ENCODE results near the gene GHRHR.

Gene GHRHR

GRCh38 chr7:30928254-30928872, 35.4 kb upstream of the GHRHR start:
- Histone ChIP-seq H3K27me3 (ENCODE audit: low read depth, low read length) (no peaks in the 10 kb centered on the region), H3K4me1 (ENCODE audit: control insufficient read depth in 1 of 2, insufficient read depth in 2 of 2, low read length in 2 of 2) (peaks cover 0 to 13% of the 10 kb centered on the region in 2 donors), H3K4me3 (ENCODE audit: low read depth in 1 of 2, low read length in 2 of 2) (no peak overlapping the region), H3K9me3 (ENCODE audit: control insufficient read depth in 1 of 2, low read length in 2 of 2) (peaks cover 8 to 10% of the 10 kb centered on the region in 2 donors), H3K27ac (ENCODE audit: low read length) (no peak overlapping the region), H3K36me3 (ENCODE audit: control insufficient read depth in 1 of 2, insufficient read depth in 2 of 2, low read length in 2 of 2) (peaks cover 8 to 42% of the 10 kb centered on the region in 2 donors)

GRCh38 chr7:30929686-30930085, 34.1 kb upstream of the GHRHR start:
- H3K9me3 ChIP-seq (ENCODE audit: control insufficient read depth in 1 of 2, low read length in 2 of 2), result peaks cover 8 to 10% of the 10 kb centered on the region in 2 donors
- H3K27me3 ChIP-seq (ENCODE audit: low read depth, low read length), result no peaks in the 10 kb centered on the region
- peaks cover 5 to 29% of the 10 kb centered on the region in 2 donors for H3K36me3 ChIP-seq (ENCODE audit: control insufficient read depth in 1 of 2, insufficient read depth in 2 of 2, low read length in 2 of 2)
- H3K27ac ChIP-seq (ENCODE audit: low read length), result no peak overlapping the region
- no peak overlapping the region for H3K4me3 ChIP-seq (ENCODE audit: low read depth in 1 of 2, low read length in 2 of 2)
- peaks cover 0 to 13% of the 10 kb centered on the region in 2 donors for H3K4me1 ChIP-seq (ENCODE audit: control insufficient read depth in 1 of 2, insufficient read depth in 2 of 2, low read length in 2 of 2)

- Histone ChIP-seq H3K27ac (ENCODE audit: low read length) (no peak overlapping the region), H3K4me1 (ENCODE audit: control insufficient read depth in 1 of 2, insufficient read depth in 2 of 2, low read length in 2 of 2) (peaks cover 0 to 13% of the 10 kb centered on the region in 2 donors), H3K4me3 (ENCODE audit: low read depth in 1 of 2, low read length in 2 of 2) (no peak overlapping the region), H3K9me3 (ENCODE audit: control insufficient read depth in 1 of 2, low read length in 2 of 2) (peaks cover 8 to 10% of the 10 kb centered on the region in 2 donors), H3K27me3 (ENCODE audit: low read depth, low read length) (no peaks in the 10 kb centered on the region), H3K36me3 (ENCODE audit: control insufficient read depth in 1 of 2, insufficient read depth in 2 of 2, low read length in 2 of 2) (peaks cover 0 to 20% of the 10 kb centered on the region in 2 donors)
Measured at GRCh38 chr7:30930621-30931020, 33.1 kb upstream of the GHRHR start.

- H3K27ac ChIP-seq (ENCODE audit: low read length), result no peak overlapping the region
Measured at GRCh38 chr7:30931161-30931928, 32.4 kb upstream of the GHRHR start.

GRCh38 chr7:30931929-30932540, 31.7 kb upstream of the GHRHR start:
- Histone ChIP-seq H3K4me1 (ENCODE audit: control insufficient read depth in 1 of 2, insufficient read depth in 2 of 2, low read length in 2 of 2) (peaks cover 0 to 13% of the 10 kb centered on the region in 2 donors), H3K27ac (ENCODE audit: low read length) (no peak overlapping the region), H3K9me3 (ENCODE audit: control insufficient read depth in 1 of 2, low read length in 2 of 2) (peaks cover 3 to 4% of the 10 kb centered on the region in 2 donors), H3K36me3 (ENCODE audit: control insufficient read depth in 1 of 2, insufficient read depth in 2 of 2, low read length in 2 of 2) (peaks cover 0 to 7% of the 10 kb centered on the region in 2 donors), H3K4me3 (ENCODE audit: low read depth in 1 of 2, low read length in 2 of 2) (no peak overlapping the region), H3K27me3 (ENCODE audit: low read depth, low read length) (no peaks in the 10 kb centered on the region)

More at GRCh38 chr7:30931161-30931928, 32.4 kb upstream of the GHRHR start:
- Histone ChIP-seq H3K4me3 (ENCODE audit: low read depth in 1 of 2, low read length in 2 of 2) (no peak overlapping the region), H3K27me3 (ENCODE audit: low read depth, low read length) (no peaks in the 10 kb centered on the region), H3K9me3 (ENCODE audit: control insufficient read depth in 1 of 2, low read length in 2 of 2) (peaks cover 8 to 10% of the 10 kb centered on the region in 2 donors), H3K36me3 (ENCODE audit: control insufficient read depth in 1 of 2, insufficient read depth in 2 of 2, low read length in 2 of 2) (peaks cover 0 to 14% of the 10 kb centered on the region in 2 donors), H3K4me1 (ENCODE audit: control insufficient read depth in 1 of 2, insufficient read depth in 2 of 2, low read length in 2 of 2) (peaks cover 0 to 13% of the 10 kb centered on the region in 2 donors)

- Histone ChIP-seq H3K4me1 (ENCODE audit: control insufficient read depth in 1 of 2, insufficient read depth in 2 of 2, low read length in 2 of 2) (peaks cover 0 to 13% of the 10 kb centered on the region in 2 donors), H3K27ac (ENCODE audit: low read length) (no peak overlapping the region), H3K9me3 (ENCODE audit: control insufficient read depth in 1 of 2, low read length in 2 of 2) (no peaks in the 10 kb centered on the region), H3K4me3 (ENCODE audit: low read depth in 1 of 2, low read length in 2 of 2) (no peak overlapping the region), H3K36me3 (ENCODE audit: control insufficient read depth in 1 of 2, insufficient read depth in 2 of 2, low read length in 2 of 2) (peaks cover 0 to 2% of the 10 kb centered on the region in 2 donors), H3K27me3 (ENCODE audit: low read depth, low read length) (no peaks in the 10 kb centered on the region)
Measured at GRCh38 chr7:30932562-30932961, 31.2 kb upstream of the GHRHR start.

- H3K4me3 ChIP-seq (ENCODE audit: low read depth in 1 of 2, low read length in 2 of 2), result no peak overlapping the region
- H3K27me3 ChIP-seq (ENCODE audit: low read depth, low read length), result no peaks in the 10 kb centered on the region
- no peaks in the 10 kb centered on the region for H3K9me3 ChIP-seq (ENCODE audit: control insufficient read depth in 1 of 2, low read length in 2 of 2)
- no peaks in the 10 kb centered on the region for H3K36me3 ChIP-seq (ENCODE audit: control insufficient read depth in 1 of 2, insufficient read depth in 2 of 2, low read length in 2 of 2)
- H3K4me1 ChIP-seq (ENCODE audit: control insufficient read depth in 1 of 2, insufficient read depth in 2 of 2, low read length in 2 of 2), result peaks cover 0 to 15% of the 10 kb centered on the region in 2 donors
- no peak overlapping the region for H3K27ac ChIP-seq (ENCODE audit: low read length)
Measured at GRCh38 chr7:30933124-30933974, 30.4 kb upstream of the GHRHR start.

GRCh38 chr7:30934225-30934624, 29.5 kb upstream of the GHRHR start:
- Histone ChIP-seq H3K27me3 (ENCODE audit: low read depth, low read length) (no peaks in the 10 kb centered on the region), H3K27ac (ENCODE audit: low read length) (no peak overlapping the region)

GRCh38 chr7:30934732-30935568, 28.8 kb upstream of the GHRHR start:
- Histone ChIP-seq H3K27ac (ENCODE audit: low read length) (no peak overlapping the region), H3K4me1 (ENCODE audit: control insufficient read depth in 1 of 2, insufficient read depth in 2 of 2, low read length in 2 of 2) (peaks cover 0 to 21% of the 10 kb centered on the region in 2 donors), H3K27me3 (ENCODE audit: low read depth, low read length) (no peaks in the 10 kb centered on the region), H3K36me3 (ENCODE audit: control insufficient read depth in 1 of 2, insufficient read depth in 2 of 2, low read length in 2 of 2) (no peaks in the 10 kb centered on the region), H3K9me3 (ENCODE audit: control insufficient read depth in 1 of 2, low read length in 2 of 2) (no peaks in the 10 kb centered on the region), H3K4me3 (ENCODE audit: low read depth in 1 of 2, low read length in 2 of 2) (no peak overlapping the region)

More at GRCh38 chr7:30934225-30934624, 29.5 kb upstream of the GHRHR start:
- H3K4me3 ChIP-seq (ENCODE audit: low read depth in 1 of 2, low read length in 2 of 2), result no peak overlapping the region
- H3K4me1 ChIP-seq (ENCODE audit: control insufficient read depth in 1 of 2, insufficient read depth in 2 of 2, low read length in 2 of 2), result peaks cover 0 to 21% of the 10 kb centered on the region in 2 donors
- H3K9me3 ChIP-seq (ENCODE audit: control insufficient read depth in 1 of 2, low read length in 2 of 2), result no peaks in the 10 kb centered on the region
- no peaks in the 10 kb centered on the region for H3K36me3 ChIP-seq (ENCODE audit: control insufficient read depth in 1 of 2, insufficient read depth in 2 of 2, low read length in 2 of 2)

GRCh38 chr7:30935569-30935877, 28.2 kb upstream of the GHRHR start:
- Histone ChIP-seq H3K4me1 (ENCODE audit: control insufficient read depth in 1 of 2, insufficient read depth in 2 of 2, low read length in 2 of 2) (peaks cover 0 to 21% of the 10 kb centered on the region in 2 donors), H3K27me3 (ENCODE audit: low read depth, low read length) (no peaks in the 10 kb centered on the region), H3K4me3 (ENCODE audit: low read depth in 1 of 2, low read length in 2 of 2) (no peak overlapping the region), H3K27ac (ENCODE audit: low read length) (no peak overlapping the region), H3K36me3 (ENCODE audit: control insufficient read depth in 1 of 2, insufficient read depth in 2 of 2, low read length in 2 of 2) (no peaks in the 10 kb centered on the region), H3K9me3 (ENCODE audit: control insufficient read depth in 1 of 2, low read length in 2 of 2) (no peaks in the 10 kb centered on the region)
